Muscle layer of colon (tissue), 2 donors: Measurements from ENCODE around the gene COX6B2.
"Not testable (repeated sequence)": the region's sequence is repeated elsewhere in the genome, so short reads cannot be mapped to it uniquely, and the experiment has no call there.

Source experiments
- H3K27ac ChIP-seq: one replicate; pipeline ENCODE4 v1.7.0; 2013; ENCODE audit warnings: low read depth, mild to moderate bottlenecking, low read length, moderate library complexity
- H3K27me3 ChIP-seq, 2 donors: one replicate each; pipeline ENCODE4 v1.7.0; 2013; ENCODE audit warnings: low read length in 2 of 2, mild to moderate bottlenecking in 2 of 2; ENCODE audit not compliant: insufficient read depth in 2 of 2, control insufficient read depth in 1 of 2
- H3K36me3 ChIP-seq: one replicate; pipeline ENCODE4 v1.7.0; 2013; ENCODE audit warnings: mild to moderate bottlenecking, low read length; ENCODE audit not compliant: insufficient read depth
- H3K4me1 ChIP-seq: one replicate; pipeline ENCODE4 v1.7.0; 2013; ENCODE audit warnings: mild to moderate bottlenecking, low read length; ENCODE audit not compliant: insufficient read depth
- H3K4me3 ChIP-seq, 2 donors: one replicate each; pipeline ENCODE4 v1.7.0; 2013; ENCODE audit warnings: low read length in 2 of 2, low read depth in 1 of 2, mild to moderate bottlenecking in 1 of 2, moderate library complexity in 1 of 2
- H3K9ac ChIP-seq: one replicate; pipeline ENCODE4 v1.7.0; 2013; ENCODE audit warnings: low read length
- H3K9me3 ChIP-seq: one replicate; pipeline ENCODE4 v1.7.0; 2013; ENCODE audit warnings: mild to moderate bottlenecking, low read length
- donor health status: abdominal sarcoma.
- donor health status: Adenocarcinoma of cecum.

The COX6B2 gene

GRCh38 chr19:55328774-55329318, 25.7 kb downstream of the COX6B2 start:
- H3K4me3 ChIP-seq, H3K9ac ChIP-seq, H3K27me3 ChIP-seq, H3K27ac ChIP-seq, H3K36me3 ChIP-seq, H3K4me1 ChIP-seq, H3K9me3 ChIP-seq: not testable (repeated sequence)

DNA sequence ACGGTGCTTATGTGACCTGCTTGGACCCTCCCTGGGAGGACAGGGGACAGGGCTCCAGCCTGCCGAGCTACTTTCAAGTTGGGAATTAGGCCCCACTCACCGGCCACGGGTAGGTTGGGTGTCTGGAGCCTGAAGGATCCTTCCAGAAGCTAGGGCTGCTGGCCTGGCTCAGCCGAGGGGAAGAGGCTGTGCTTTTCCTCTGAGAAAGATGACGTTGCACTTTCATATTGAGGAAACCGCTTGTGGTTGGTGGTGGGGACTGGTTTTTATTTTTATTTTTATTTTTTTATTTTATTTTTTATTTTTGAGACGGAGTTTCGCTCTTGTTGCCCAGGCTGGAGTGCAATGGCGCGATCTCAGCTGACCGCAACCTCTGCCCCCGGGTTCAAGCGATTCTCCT, 29.3 kb downstream of the COX6B2 start, which contains the start of gene TMEM150B:
TSS of gene TMEM150B (minus strand) at position 170 of the 400 bp plus-strand sequence. CDS start 4,305 bp downstream, outside the sequence.
- Histone ChIP-seq H3K36me3 (no peaks in the 10 kb centered on the region), H3K27ac (no peak within 1 kb of the TSS), H3K4me3 (no peak within 1 kb of the TSS)

GRCh38 chr19:55324662-55325061, 29.9 kb downstream of the COX6B2 start:
- Histone ChIP-seq H3K4me3 (no peak overlapping the region), H3K9ac (no peak overlapping the region), H3K4me1 (no peaks in the 10 kb centered on the region), H3K36me3 (no peaks in the 10 kb centered on the region), H3K9me3 (no peaks in the 10 kb centered on the region), H3K27me3 (peaks cover 0 to 5% of the 10 kb centered on the region in 2 donors), H3K27ac (no peak overlapping the region)

More for the DNA sequence above, 29.3 kb downstream of the COX6B2 start, which contains the start of gene TMEM150B:
- Histone ChIP-seq H3K9ac (no peak within 1 kb of the TSS), H3K27me3 (peaks cover 0 to under 1% of the 10 kb centered on the region in 2 donors), H3K4me1 (no peaks in the 10 kb centered on the region), H3K9me3 (no peaks in the 10 kb centered on the region)

- H3K27me3 ChIP-seq, result peaks cover 0 to 5% of the 10 kb centered on the region in 2 donors
- no peaks in the 10 kb centered on the region for H3K9me3 ChIP-seq
- no peak overlapping the region for H3K27ac ChIP-seq
- no peaks in the 10 kb centered on the region for H3K4me1 ChIP-seq
- H3K4me3 ChIP-seq, result no peak overlapping the region
- H3K36me3 ChIP-seq, result no peaks in the 10 kb centered on the region
- no peak overlapping the region for H3K9ac ChIP-seq
Observed at GRCh38 chr19:55322204-55322885, 32.2 kb downstream of the COX6B2 start.

DNA sequence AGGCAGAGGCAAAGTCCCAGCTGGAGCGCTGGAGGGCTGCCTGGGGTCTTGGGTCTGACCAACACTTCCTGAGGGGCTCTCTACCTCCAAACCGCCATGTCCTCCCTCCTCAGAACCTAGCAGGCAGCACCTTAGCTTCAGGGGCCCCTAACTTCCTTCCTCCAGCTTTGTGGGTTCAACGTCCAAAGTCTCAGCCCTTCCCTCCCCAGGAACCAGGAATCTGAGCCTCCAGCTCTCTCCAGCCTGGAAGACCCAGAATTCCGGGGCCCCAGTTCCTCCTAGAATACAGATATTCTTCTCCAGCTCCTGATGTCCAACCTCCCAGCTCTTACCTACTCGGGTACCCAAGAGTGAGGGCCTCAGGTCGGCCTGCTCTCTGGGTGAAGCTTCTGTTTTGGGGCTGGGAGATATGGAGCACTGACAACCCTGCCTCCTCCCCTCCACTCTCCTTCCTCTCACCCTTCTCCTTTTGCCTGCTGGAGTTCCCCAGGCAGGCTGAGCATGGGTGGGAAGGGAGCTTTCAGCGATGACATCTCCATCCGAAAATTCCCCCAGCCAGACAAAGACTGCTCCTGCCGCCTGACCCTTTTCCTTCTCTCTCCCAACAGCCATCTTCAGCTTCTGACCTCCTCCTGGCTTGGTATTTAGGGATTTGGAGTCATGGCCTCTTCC, 32.9 kb downstream of the COX6B2 start:
- Histone ChIP-seq H3K27ac (no peak overlapping the region), H3K4me1 (no peaks in the 10 kb centered on the region)

DNA sequence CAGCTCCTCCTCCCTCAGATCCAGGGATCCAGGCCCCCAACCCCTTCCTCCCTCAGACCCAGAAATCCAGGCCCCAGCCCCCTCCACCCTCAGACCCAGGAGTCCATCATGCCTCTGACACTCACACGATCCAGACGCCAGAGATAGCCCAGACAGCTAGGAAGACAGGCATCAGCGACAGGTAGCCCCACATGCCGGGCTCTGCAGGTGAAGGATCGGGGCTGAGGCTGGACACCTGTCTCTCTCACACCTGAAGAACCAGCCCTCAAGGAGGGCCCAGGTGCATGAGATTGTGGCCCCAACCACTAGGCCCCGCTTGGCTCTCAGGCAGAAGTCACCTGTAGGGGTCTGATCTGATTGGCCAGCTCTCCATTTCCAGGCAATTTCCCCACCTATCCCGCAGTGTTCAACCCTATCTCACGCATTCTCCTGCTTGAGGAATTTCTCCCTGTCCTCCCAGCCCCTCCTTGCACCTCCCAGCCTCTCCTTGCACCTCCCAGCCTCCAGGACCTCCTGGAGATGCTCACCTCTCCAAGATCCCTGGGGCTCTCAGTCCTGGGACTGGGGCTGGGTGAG, 33.6 kb downstream of the COX6B2 start:
- no peaks in the 10 kb centered on the region for H3K36me3 ChIP-seq
- H3K4me3 ChIP-seq, result no peak overlapping the region
- H3K27me3 ChIP-seq, result peaks cover 0 to 5% of the 10 kb centered on the region in 2 donors
- H3K4me1 ChIP-seq, result no peaks in the 10 kb centered on the region
- H3K9me3 ChIP-seq, result no peaks in the 10 kb centered on the region
- H3K27ac ChIP-seq, result no peak overlapping the region
- H3K9ac ChIP-seq, result no peak overlapping the region

More for the DNA sequence above, 32.9 kb downstream of the COX6B2 start:
- Histone ChIP-seq H3K4me3 (no peak overlapping the region), H3K9ac (no peak overlapping the region), H3K27me3 (peaks cover 0 to 5% of the 10 kb centered on the region in 2 donors), H3K9me3 (no peaks in the 10 kb centered on the region), H3K36me3 (no peaks in the 10 kb centered on the region)

- Histone ChIP-seq H3K4me3 (no peak overlapping the region), H3K27me3 (peaks cover 0 to 5% of the 10 kb centered on the region in 2 donors), H3K27ac (no peak overlapping the region), H3K36me3 (no peaks in the 10 kb centered on the region), H3K9me3 (no peaks in the 10 kb centered on the region), H3K4me1 (no peaks in the 10 kb centered on the region), H3K9ac (no peak overlapping the region)
Observed at GRCh38 chr19:55319785-55320184, 34.7 kb downstream of the COX6B2 start.

- Histone ChIP-seq H3K4me3 (no peak overlapping the region), H3K4me1 (no peaks in the 10 kb centered on the region), H3K27me3 (peaks cover 0 to 5% of the 10 kb centered on the region in 2 donors), H3K9ac (no peak overlapping the region), H3K9me3 (no peaks in the 10 kb centered on the region), H3K27ac (no peak overlapping the region), H3K36me3 (no peaks in the 10 kb centered on the region)
Observed at GRCh38 chr19:55316646-55317045, 37.9 kb downstream of the COX6B2 start.

DNA sequence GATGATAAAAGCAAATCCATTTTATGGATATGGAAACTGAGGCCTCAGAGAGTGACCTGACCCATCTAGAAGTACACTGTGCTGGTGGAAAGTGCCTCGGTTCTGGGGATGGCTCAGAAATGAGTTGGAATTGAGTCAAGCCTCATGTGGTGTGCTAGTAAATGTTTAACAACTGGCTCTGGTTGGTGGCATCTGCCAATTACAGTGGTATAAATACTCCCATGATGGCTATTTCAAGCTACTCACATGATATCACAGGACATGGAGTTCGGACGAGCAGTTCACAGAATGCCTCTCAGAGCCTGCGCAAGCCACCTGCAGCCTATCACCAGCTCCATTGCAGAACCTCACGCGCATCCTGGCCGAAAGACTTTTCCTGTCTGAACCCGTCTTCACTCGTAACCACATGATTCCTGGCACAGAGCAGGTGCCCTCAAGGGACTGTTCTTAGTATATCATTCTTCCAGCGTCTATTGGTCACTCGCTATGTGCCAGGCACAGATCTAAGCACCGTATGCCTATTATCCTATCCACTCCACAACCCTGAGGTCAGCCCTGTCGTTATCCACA, 38.5 kb downstream of the COX6B2 start:
- Histone ChIP-seq H3K4me1 (no peaks in the 10 kb centered on the region), H3K36me3 (no peaks in the 10 kb centered on the region), H3K27ac (no peak overlapping the region), H3K9me3 (no peaks in the 10 kb centered on the region), H3K27me3 (peaks cover 0 to 5% of the 10 kb centered on the region in 2 donors), H3K4me3 (no peak overlapping the region), H3K9ac (no peak overlapping the region)

DNA sequence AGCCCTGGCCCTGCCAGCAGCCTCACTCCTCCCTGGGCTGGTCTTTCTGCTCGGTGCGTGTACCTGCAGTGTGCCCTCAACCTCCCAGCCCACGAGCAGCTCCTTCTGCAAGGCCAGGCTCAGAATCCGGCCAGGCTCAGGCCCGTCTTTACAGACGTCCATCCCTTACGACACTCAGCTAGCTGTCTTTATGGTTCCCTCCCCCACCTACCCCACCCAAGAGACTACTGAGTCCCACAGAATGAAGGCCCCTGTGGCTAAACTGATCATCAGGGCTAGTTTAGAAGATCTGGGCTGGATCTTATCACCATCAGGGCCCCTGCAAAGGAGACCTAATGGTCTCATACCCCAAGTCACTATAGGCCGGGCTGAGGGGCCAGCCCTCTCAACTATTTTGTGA, 40.1 kb downstream of the COX6B2 start:
- no peaks in the 10 kb centered on the region for H3K9me3 ChIP-seq
- no peak overlapping the region for H3K9ac ChIP-seq
- no peak overlapping the region for H3K27ac ChIP-seq
- peaks cover 5% of the 10 kb centered on the region for H3K36me3 ChIP-seq
- H3K27me3 ChIP-seq, result no peaks in the 10 kb centered on the region
- no peaks in the 10 kb centered on the region for H3K4me1 ChIP-seq
- no peak overlapping the region for H3K4me3 ChIP-seq
